DOHH2 (cell line): ENCODE results near the gene LIMS2.

Experiments
- CTCF ChIP-seq: fragments of 200-600 bp; sonication (generic); IDR thresholded peaks from one replicate; pipeline ENCODE4 v1.5.1; 2014; ENCODE audit warnings: antibody characterized with exemption, mild to moderate bottlenecking, low read depth, low read length; ENCODE audit not compliant: poor library complexity, severe bottlenecking
- EZH2phosphoT487 ChIP-seq: fragments of 200-600 bp; sonication (generic); IDR thresholded peaks from 2 replicates; pipeline ENCODE4 v1.6.1; 2017; ENCODE audit warnings: borderline replicate concordance, mild to moderate bottlenecking, antibody characterized with exemption, low read length, moderate library complexity, mixed read lengths

GRCh38 chr2:127644066-127645025, 31.0 kb downstream of the LIMS2 start:
- peak; percentile 47 for TF ChIP-seq CTCF
- TF ChIP-seq EZH2phosphoT487, result no peak
